ENCODE data around the gene MTERF1. TPM values are rescaled to one million over a fixed set of nuclear protein-coding genes. Genes with fewer than 3 reads are reported as not detected.
"Not testable (repeated sequence)": the region's sequence is repeated elsewhere in the genome, so short reads cannot be mapped to it uniquely, and the experiment has no call there.

MTERF1 gene
- total RNA-seq, 1 donor from 2014 or later, result 30.3 TPM

DNA sequence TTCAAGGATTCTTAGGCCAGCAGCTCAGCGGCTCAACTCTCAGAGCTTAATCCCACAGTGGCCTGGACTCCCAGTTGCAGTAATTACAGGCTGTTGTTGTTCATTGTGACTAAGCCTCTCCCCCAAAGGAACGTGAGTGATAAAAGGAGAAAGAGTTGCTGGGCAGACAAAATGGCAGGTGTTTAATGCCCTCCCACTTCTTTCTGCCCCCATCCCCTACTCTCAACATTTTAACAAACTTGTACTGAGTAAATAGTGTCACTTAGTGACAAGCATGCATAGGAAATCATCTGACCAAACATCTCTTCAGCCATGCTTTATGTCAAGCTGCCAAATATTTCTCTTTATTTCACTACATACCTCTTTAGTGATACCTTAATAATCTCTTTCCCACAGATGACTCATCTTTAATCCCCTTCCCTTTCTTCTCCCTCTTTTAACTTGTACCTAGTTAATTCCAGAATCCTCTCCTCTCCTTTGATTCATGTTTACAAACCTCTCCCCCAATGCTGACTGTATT lies 12.4 kb upstream of the MTERF1 start:
- no peak overlapping the region for H3K27ac Mint-ChIP-seq
- TF ChIP-seq CTCF (IDR thresholded peaks at IDR 0.05), result no peak
- H3K36me3 Mint-ChIP-seq (ENCODE audit: low read depth), result no peaks in the 10 kb centered on the region
- no peaks in the 10 kb centered on the region for H3K9me3 Mint-ChIP-seq
- intact Hi-C loops (cut with micrococcal nuclease), result no loop called here
- ChIA-PET CTCF (no interaction called here), POLR2A (no interaction called here)
- ATAC-seq (ENCODE audit: low read depth) (no peak), DNase-seq (no peak)
- H3K4me3 Mint-ChIP-seq, result no peak overlapping the region
- no peaks in the 10 kb centered on the region for H3K4me1 Mint-ChIP-seq
- peaks cover 7% of the 10 kb centered on the region for H3K27me3 Mint-ChIP-seq

- Mint-ChIP-seq H3K4me1 (no peaks in the 10 kb centered on the region), H3K27ac (no peak overlapping the region), H3K4me3 (no peak overlapping the region), H3K36me3 (ENCODE audit: low read depth) (no peaks in the 10 kb centered on the region), H3K27me3 (peaks cover 7% of the 10 kb centered on the region), H3K9me3 (no peaks in the 10 kb centered on the region)
- POLR2A ChIA-PET, result no interaction called here
- intact Hi-C loops (cut with micrococcal nuclease), result no loop called here
- no peak for TF ChIP-seq CTCF (IDR thresholded peaks at IDR 0.05)
- CTCF ChIA-PET, result no interaction called here
- no peak for DNase-seq
- ATAC-seq (ENCODE audit: low read depth), result no peak
Observed at GRCh38 chr7:91892099-91892705, 11.7 kb upstream of the MTERF1 start.

GRCh38 chr7:91888271-91889175 lies 8.0 kb upstream of the MTERF1 start:
- H3K27me3 Mint-ChIP-seq; DNase-seq; ATAC-seq (ENCODE audit: low read depth); H3K9me3 Mint-ChIP-seq; CTCF ChIA-PET; H3K36me3 Mint-ChIP-seq (ENCODE audit: low read depth); POLR2A ChIA-PET; H3K4me3 Mint-ChIP-seq; H3K27ac Mint-ChIP-seq; H3K4me1 Mint-ChIP-seq: not testable (repeated sequence)
- intact Hi-C loops (cut with micrococcal nuclease), result loop anchor here (10.0 kb wide), 1 partner anchor 1434 kb away; no protein-coding TSS in a partner anchor

- POLR2A ChIA-PET; H3K27me3 Mint-ChIP-seq; ATAC-seq (ENCODE audit: low read depth); H3K9me3 Mint-ChIP-seq; H3K4me1 Mint-ChIP-seq; H3K4me3 Mint-ChIP-seq; DNase-seq; H3K27ac Mint-ChIP-seq; H3K36me3 Mint-ChIP-seq (ENCODE audit: low read depth); CTCF ChIA-PET: not testable (repeated sequence)
- intact Hi-C loops (cut with micrococcal nuclease), result loop anchor here (10.0 kb wide), 1 partner anchor 1433 kb away; no protein-coding TSS in a partner anchor
Observed at GRCh38 chr7:91887336-91888213, 7.1 kb upstream of the MTERF1 start.

GRCh38 chr7:91883676-91884362 lies 3.3 kb upstream of the MTERF1 start:
- H3K4me3 Mint-ChIP-seq, result no peak overlapping the region
- no peaks in the 10 kb centered on the region for H3K27me3 Mint-ChIP-seq
- DNase-seq, result no peak
- ChIA-PET CTCF (no interaction called here), POLR2A (interaction anchor here (0.7 kb wide), 1 partner anchor 63 kb away, joined by 3 read pairs; no protein-coding TSS in a partner anchor)
- no peak overlapping the region for H3K27ac Mint-ChIP-seq
- peaks cover 24% of the 10 kb centered on the region for H3K4me1 Mint-ChIP-seq
- no peak for TF ChIP-seq CTCF (IDR thresholded peaks at IDR 0.05)
- no peak for ATAC-seq (ENCODE audit: low read depth)
- no peaks in the 10 kb centered on the region for H3K9me3 Mint-ChIP-seq
- intact Hi-C loops (cut with micrococcal nuclease), result loop anchor here (5.0 to 10.0 kb wide), 3 partner anchors 1192 to 1537 kb away; partner anchors contain the start of gene GTPBP10
- peaks cover 9% of the 10 kb centered on the region for H3K36me3 Mint-ChIP-seq (ENCODE audit: low read depth)
